Measurements from ENCODE around the gene ANKRD33B. TPM values are rescaled to one million over a fixed set of nuclear protein-coding genes. Genes with fewer than 3 reads are reported as not detected.

ANKRD33B gene
- total and polyA plus RNA-seq, 2 experiments from 2014 or later, result 2.9 to 15.4 TPM

DNA sequence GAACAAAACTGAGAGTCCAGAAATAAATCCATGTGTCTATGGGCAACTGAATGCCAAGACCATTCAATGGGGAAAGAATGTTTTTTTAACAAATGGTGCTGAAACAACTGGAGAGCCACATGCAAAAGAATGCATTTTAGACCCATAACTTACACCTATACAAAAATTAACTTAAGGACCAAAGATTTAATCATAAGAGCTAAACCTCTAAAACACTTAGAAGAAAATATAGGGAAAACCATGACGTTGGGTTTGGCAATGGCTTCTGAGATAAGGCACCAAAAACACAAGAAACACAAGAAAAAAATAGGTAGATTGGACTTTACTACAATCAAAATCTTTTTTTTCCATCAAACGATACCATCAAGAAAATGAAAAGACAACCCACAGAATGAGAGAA, 48.4 kb upstream of the ANKRD33B start (continued):
- TF ChIP-seq CTCF (conservative IDR thresholded peaks at IDR 0.05; ENCODE audit: low read depth in 2 of 2), result no peak
- TF ChIP-seq, protein P1, sequence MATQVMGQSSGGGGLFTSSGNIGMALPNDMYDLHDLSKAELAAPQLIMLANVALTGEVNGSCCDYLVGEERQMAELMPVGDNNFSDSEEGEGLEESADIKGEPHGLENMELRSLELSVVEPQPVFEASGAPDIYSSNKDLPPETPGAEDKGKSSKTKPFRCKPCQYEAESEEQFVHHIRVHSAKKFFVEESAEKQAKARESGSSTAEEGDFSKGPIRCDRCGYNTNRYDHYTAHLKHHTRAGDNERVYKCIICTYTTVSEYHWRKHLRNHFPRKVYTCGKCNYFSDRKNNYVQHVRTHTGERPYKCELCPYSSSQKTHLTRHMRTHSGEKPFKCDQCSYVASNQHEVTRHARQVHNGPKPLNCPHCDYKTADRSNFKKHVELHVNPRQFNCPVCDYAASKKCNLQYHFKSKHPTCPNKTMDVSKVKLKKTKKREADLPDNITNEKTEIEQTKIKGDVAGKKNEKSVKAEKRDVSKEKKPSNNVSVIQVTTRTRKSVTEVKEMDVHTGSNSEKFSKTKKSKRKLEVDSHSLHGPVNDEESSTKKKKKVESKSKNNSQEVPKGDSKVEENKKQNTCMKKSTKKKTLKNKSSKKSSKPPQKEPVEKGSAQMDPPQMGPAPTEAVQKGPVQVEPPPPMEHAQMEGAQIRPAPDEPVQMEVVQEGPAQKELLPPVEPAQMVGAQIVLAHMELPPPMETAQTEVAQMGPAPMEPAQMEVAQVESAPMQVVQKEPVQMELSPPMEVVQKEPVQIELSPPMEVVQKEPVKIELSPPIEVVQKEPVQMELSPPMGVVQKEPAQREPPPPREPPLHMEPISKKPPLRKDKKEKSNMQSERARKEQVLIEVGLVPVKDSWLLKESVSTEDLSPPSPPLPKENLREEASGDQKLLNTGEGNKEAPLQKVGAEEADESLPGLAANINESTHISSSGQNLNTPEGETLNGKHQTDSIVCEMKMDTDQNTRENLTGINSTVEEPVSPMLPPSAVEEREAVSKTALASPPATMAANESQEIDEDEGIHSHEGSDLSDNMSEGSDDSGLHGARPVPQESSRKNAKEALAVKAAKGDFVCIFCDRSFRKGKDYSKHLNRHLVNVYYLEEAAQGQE (IDR thresholded peaks at IDR 0.05; ENCODE audit: unreplicated experiment), result no peak
- no peak for TF ChIP-seq EZH2phosphoT487 (IDR thresholded peaks at IDR 0.05; ENCODE audit: unreplicated experiment)
- TF ChIP-seq STAT1 (IDR thresholded peaks at IDR 0.05; ENCODE audit: unreplicated experiment), result no peak
- no peak for TF ChIP-seq EZH2 (IDR thresholded peaks at IDR 0.05; ENCODE audit: low read depth, unreplicated experiment)

GRCh38 chr5:10518347-10518746, 45.5 kb upstream of the ANKRD33B start:
- H3K4me1 ChIP-seq (ENCODE audit: insufficient read depth), result peaks cover 5% of the 10 kb centered on the region; the same call in 1 of the 2 replicates
- H3K27ac ChIP-seq (ENCODE audit: low read depth), result no peak overlapping the region
- H4K20me1 ChIP-seq (replicated peaks; ENCODE audit: insufficient read depth), result no peaks in the 10 kb centered on the region
- DNase-seq (ENCODE audit: low spot score), result no peak
- no peak overlapping the region for H2AFZ ChIP-seq
- no peaks in the 10 kb centered on the region for H3K79me2 ChIP-seq (replicated peaks; ENCODE audit: insufficient read depth)
- no peaks in the 10 kb centered on the region for H3K27me3 ChIP-seq (ENCODE audit: insufficient read depth)
- Mint-ChIP-seq H3K9me3 (peaks cover 16% of the 10 kb centered on the region), H3K27ac (no peak overlapping the region), H3K36me3 (ENCODE audit: low read depth) (peaks cover 15% of the 10 kb centered on the region; the same call in 1 of the 3 replicates), H3K4me1 (peaks cover 12% of the 10 kb centered on the region), H3K4me3 (no peak overlapping the region), H3K27me3 (ENCODE audit: insufficient read depth, low read depth, poor library complexity) (peaks cover 7% of the 10 kb centered on the region)
- no peak overlapping the region for H3K4me2 ChIP-seq
- H3F3A ChIP-seq (replicated peaks; ENCODE audit: low read depth), result peaks cover 1% of the 10 kb centered on the region; the same call in 1 of the 2 replicates
- H3K36me3 ChIP-seq (ENCODE audit: insufficient read depth), result no peaks in the 10 kb centered on the region
- no peak overlapping the region for H3K4me3 ChIP-seq
- no peak for ATAC-seq
- no peaks in the 10 kb centered on the region for H3K9me2 ChIP-seq (ENCODE audit: insufficient read depth)
- TF ChIP-seq ETS1 (IDR thresholded peaks at IDR 0.05) (no peak), JUNB (IDR thresholded peaks at IDR 0.05; ENCODE audit: unreplicated experiment) (no peak), ZNF462 (CRISPR knock-in tag; IDR thresholded peaks at IDR 0.05) (no peak), POLR2AphosphoS5 (IDR thresholded peaks at IDR 0.05; ENCODE audit: low read depth) (no peak), ZNF114 (CRISPR knock-in tag; IDR thresholded peaks at IDR 0.05) (no peak), EZH2phosphoT487 (IDR thresholded peaks at IDR 0.05; ENCODE audit: unreplicated experiment) (no peak), STAT1 (IDR thresholded peaks at IDR 0.05; ENCODE audit: unreplicated experiment) (no peak), ZNF331 (CRISPR knock-in tag; IDR thresholded peaks at IDR 0.05; ENCODE audit: low read depth) (no peak), CREB1 (CRISPR knock-in tag; IDR thresholded peaks at IDR 0.05; ENCODE audit: low read depth) (no peak)

Measured in GM23338 (cell line).